Left lung (tissue), 10 donors: ENCODE data around the gene CMTM1. TPM values are rescaled to one million over a fixed set of nuclear protein-coding genes. Genes with fewer than 3 reads are reported as not detected.
A peak's percentile ranks its signal among the peaks of the same experiment; 100 is the strongest.
"Not testable (repeated sequence)": the region's sequence is repeated elsewhere in the genome, so short reads cannot be mapped to it uniquely, and the experiment has no call there.

Source experiments
- ATAC-seq: fragments of 200-7000 bp; cut with Tn5 transposase; one replicate; pipeline ENCODE4 v1.9.1; 2020; ENCODE audit warnings: moderate library complexity
- DNase-seq, 4 donors: peaks; one replicate each; pipeline ENCODE4 v3.0.0-alpha.2; 2013 to 2020
- H3K27ac ChIP-seq, 2 donors: fragments of 200-600 bp; sonication (generic) in 1 of 2; one replicate each; pipeline versions ENCODE4 v1.5.0 to v1.8.0; 2020 to 2021
- H3K27me3 ChIP-seq, 2 donors: fragments of 200-600 bp; sonication (generic) in 1 of 2; one replicate each; pipeline versions ENCODE4 v1.5.0 to v1.8.0; 2020 to 2021
- H3K36me3 ChIP-seq, 2 donors: fragments of 200-600 bp; sonication (generic) in 1 of 2; one replicate each; pipeline versions ENCODE4 v1.5.0 to v1.8.0; 2020 to 2021
- H3K4me1 ChIP-seq, 2 donors: fragments of 200-600 bp; one replicate each; pipeline ENCODE4 v1.8.0; 2021
- H3K4me3 ChIP-seq, 2 donors: fragments of 200-600 bp; sonication (generic) in 1 of 2; one replicate each; pipeline versions ENCODE4 v1.5.0 to v1.8.0; 2020 to 2021; ENCODE audit warnings: mild to moderate bottlenecking in 1 of 2
- H3K9me3 ChIP-seq, 2 donors: fragments of 200-600 bp; sonication (generic) in 1 of 2; one replicate each; pipeline versions ENCODE4 v1.5.0 to v1.8.0; 2020 to 2021
- CTCF ChIP-seq, 2 donors: fragments of 200-600 bp; sonication (generic) in 1 of 2; IDR thresholded peaks; one replicate each; pipeline versions ENCODE4 v1.5.0 to v1.8.0; 2021; ENCODE audit warnings: antibody characterized with exemption in 2 of 2
- intact Hi-C, 2 donors: fragments of 100-400 bp; cut with DNase I; formaldehyde crosslinking; loops; one replicate each; pipeline versions ENCODE4 v1.11.2 to v1.14.2; 2022
- polyA plus RNA-seq, 6 donors: library from polyadenylated mRNA; unstranded; fragments of 120-200 nt; gene quantifications; one replicate each; pipeline ENCODE4 v1.2.1, GENCODE V29; 2013; ENCODE audit not compliant: insufficient read length in 6 of 6
- total RNA-seq, 2 donors: library from RNA; stranded (reverse); fragmentation: NEBNext Ultra II Directional; extraction: Animal tissue kit (Norgen Biotek cat#: 25700); gene quantifications; one replicate each; pipeline ENCODE4 v1.2.1, GENCODE V29; 2021
- donor health status: DM: no; HTN: yes; CAD: no.
- donor health status: DM: no; HTN: no; CAD: no.

CMTM1 gene
- total and polyA plus RNA-seq, 8 donors, result 5.7 to 10.1 (median 9.5) TPM

- Histone ChIP-seq H3K27ac (peak overlapping the region in 1 of 2 donors; percentile 15), H3K4me3 (no peak overlapping the region), H3K4me1 (peaks cover 9 to 44% of the 10 kb centered on the region in 2 donors), H3K9me3 (no peaks in the 10 kb centered on the region), H3K36me3 (peaks cover 0 to 51% of the 10 kb centered on the region in 2 donors), H3K27me3 (peaks cover 0 to 13% of the 10 kb centered on the region in 2 donors)
- TF ChIP-seq CTCF (IDR thresholded peaks at IDR 0.05), result peak; percentile 88 to 93
- intact Hi-C loops, result loop anchor here in 1 of 2 donors (10.0 kb wide), 1 partner anchor 124 kb away; no protein-coding TSS in a partner anchor
- peak; percentile 75 for ATAC-seq
- peak; percentile 74 to 96 (median 88) for DNase-seq
These were observed 42.3 kb downstream of the CMTM1 start for GRCh38 chr16:66608241-66609138.

DNA sequence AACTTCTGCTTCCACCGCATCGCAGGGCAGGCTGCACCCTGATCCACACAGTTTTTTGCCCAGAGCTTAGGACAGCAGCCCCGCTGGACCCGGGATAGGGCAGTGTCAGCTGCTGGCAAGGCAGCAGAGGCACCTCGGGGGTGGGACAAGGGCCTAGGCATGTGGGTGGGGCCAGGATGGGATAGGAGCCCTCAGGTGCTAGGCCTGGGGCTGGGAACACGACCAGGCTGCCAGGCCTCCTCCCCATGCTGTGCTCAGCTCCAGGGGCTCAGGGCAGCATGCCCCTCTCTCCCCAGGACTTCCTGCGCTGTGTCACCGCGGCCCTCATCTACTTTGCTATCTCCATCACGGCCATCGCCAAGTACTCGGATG lies 42.9 kb downstream of the CMTM1 start:
- intact Hi-C loops, result loop anchor here in 1 of 2 donors (10.0 kb wide), 1 partner anchor 124 kb away; no protein-coding TSS in a partner anchor

DNA sequence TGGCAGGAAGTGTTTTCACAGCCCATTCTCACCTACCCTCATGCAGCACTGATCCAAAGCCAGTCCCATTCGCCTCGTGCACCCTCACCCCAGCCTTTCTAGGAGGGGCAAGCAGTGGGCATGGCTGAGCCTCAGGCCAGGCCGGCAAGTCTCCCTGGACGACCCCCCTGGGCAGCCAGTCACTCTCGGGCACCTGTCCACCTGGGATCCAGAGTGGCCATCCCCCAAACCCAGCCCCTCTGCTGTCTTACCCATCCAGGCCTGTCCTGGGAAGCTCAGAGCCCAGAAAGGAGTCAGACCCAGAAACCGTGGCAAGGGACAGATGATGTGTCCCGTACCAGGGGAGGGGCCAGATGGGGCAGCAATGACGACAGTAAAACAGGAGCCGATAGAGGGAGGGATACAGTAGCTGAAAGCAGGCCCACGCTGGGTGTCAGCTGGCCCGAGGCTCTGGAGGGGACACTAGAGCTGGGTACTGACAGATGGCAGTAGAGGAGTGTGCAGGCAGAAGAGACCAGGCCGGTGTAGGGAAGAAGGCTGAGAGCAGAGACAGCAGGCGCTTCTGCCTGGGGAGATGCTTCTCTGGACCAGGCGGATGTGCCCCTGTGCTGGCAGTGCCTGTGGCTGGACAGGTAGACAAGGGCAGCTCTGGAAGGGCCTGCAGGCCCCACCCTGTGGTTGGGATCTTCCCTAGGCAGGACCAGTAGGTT lies 44.0 kb downstream of the CMTM1 start:
- DNase-seq, result no peak
- peaks cover 0 to 69% of the 10 kb centered on the region in 2 donors for H3K36me3 ChIP-seq
- ATAC-seq, result no peak
- H3K9me3 ChIP-seq, result no peaks in the 10 kb centered on the region
- TF ChIP-seq CTCF (IDR thresholded peaks at IDR 0.05), result no peak
- no peak overlapping the region for H3K27ac ChIP-seq
- peaks cover 9 to 35% of the 10 kb centered on the region in 2 donors for H3K4me1 ChIP-seq
- intact Hi-C loops, result no loop called here
- no peak overlapping the region for H3K4me3 ChIP-seq
- peaks cover 0 to 1% of the 10 kb centered on the region in 2 donors for H3K27me3 ChIP-seq

More for the DNA sequence above, 42.9 kb downstream of the CMTM1 start:
- H3K36me3 ChIP-seq, result peaks cover 0 to 57% of the 10 kb centered on the region in 2 donors
- TF ChIP-seq CTCF (IDR thresholded peaks at IDR 0.05), result no peak
- peaks cover 0 to 8% of the 10 kb centered on the region in 2 donors for H3K27me3 ChIP-seq
- no peak overlapping the region for H3K27ac ChIP-seq
- H3K4me3 ChIP-seq, result no peak overlapping the region
- H3K4me1 ChIP-seq, result peaks cover 9 to 38% of the 10 kb centered on the region in 2 donors
- no peaks in the 10 kb centered on the region for H3K9me3 ChIP-seq
- no peak for DNase-seq
- ATAC-seq, result no peak

DNA sequence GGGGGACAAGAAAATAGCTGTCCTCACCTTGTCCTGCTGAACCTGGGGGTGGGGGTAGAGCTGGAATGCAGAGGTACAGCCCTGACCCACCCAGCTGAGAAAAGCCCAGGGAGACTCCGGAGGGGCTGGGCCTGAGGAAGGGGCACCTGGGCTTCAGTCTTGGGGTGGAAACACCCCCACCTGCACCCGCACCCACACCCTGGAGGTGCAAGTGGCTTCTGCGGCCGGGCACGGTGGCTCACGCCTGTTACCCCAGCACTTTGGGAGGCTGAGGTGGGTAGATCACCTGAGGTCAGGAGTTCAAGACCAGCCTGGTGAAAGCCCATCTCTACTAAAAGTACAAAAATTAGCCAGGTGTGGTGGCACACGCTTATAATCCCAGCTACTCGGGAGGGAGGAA lies 45.7 kb downstream of the CMTM1 start:
- H3K27me3 ChIP-seq, DNase-seq, H3K27ac ChIP-seq, H3K9me3 ChIP-seq, intact Hi-C loops, H3K4me3 ChIP-seq, ATAC-seq: not testable (repeated sequence)
- Histone ChIP-seq H3K36me3 (peaks cover 0 to 72% of the 10 kb centered on the region in 2 donors), H3K4me1 (peaks cover 3 to 21% of the 10 kb centered on the region in 2 donors)

GRCh38 chr16:66612422-66612821 lies 46.2 kb downstream of the CMTM1 start:
- ATAC-seq (no peak), DNase-seq (peak in 1 of 4 donors; percentile 73)
- no peak for TF ChIP-seq CTCF (IDR thresholded peaks at IDR 0.05)
- Histone ChIP-seq H3K27ac (no peak overlapping the region), H3K27me3 (no peaks in the 10 kb centered on the region), H3K36me3 (peaks cover 0 to 72% of the 10 kb centered on the region in 2 donors), H3K9me3 (no peaks in the 10 kb centered on the region), H3K4me1 (peaks cover 3 to 17% of the 10 kb centered on the region in 2 donors), H3K4me3 (no peak overlapping the region)
- intact Hi-C loops, result no loop called here
